ENCODE results near the gene SLC5A5. TPM values are rescaled to one million over a fixed set of nuclear protein-coding genes. Genes with fewer than 3 reads are reported as not detected.

SLC5A5 gene
- total RNA-seq, 1 experiment from 2014 or later, result 1.8 TPM

DNA sequence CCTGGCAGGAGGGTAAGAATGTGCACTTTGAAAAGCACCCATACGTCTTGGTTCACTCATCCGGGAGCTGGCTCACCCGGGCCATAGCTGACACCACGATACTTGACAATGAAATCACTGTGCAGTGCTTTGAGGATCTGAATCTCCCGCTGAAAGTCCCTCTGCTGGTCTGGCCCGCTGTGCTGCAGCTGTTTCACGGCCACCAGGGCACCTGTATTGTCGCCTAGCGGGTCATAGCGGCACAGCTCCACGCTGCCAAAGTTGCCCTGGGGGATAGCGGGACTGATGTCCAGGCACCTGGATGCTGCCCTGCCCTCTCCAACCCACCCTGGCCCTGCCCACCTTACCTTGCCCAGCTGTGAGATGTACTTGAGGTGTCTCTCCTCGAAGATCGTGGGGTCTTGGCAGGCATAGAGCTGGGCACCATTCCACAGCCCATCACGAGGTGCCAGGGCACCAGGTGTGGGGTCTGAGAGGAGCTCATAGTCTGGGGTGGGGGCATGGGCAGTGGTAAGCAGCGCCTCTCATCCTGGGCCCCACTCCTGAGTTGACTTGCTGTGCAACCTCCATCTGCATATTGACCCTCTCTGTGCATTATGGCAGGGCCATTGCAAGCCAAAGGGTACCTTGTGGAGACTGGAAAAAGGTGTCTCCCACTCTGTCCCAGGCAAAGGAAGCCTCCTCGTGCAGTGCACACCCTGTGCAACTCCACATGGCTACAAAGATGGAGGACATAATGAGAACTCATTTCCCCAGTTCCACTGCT lies 39.1 kb upstream of the SLC5A5 start:
- no peak overlapping the region for H3K27ac ChIP-seq (ENCODE audit: insufficient read length, low read depth, low read length)
- H3K79me2 ChIP-seq (ENCODE audit: insufficient read depth, low read length), result no peaks in the 10 kb centered on the region
- H3K79me1 ChIP-seq (ENCODE audit: insufficient read depth, low read depth, low read length, poor library complexity, severe bottlenecking), result no peaks in the 10 kb centered on the region
- H3K9ac ChIP-seq (ENCODE audit: extremely low read depth, insufficient read length, low read length), result no peak overlapping the region
- H3K14ac ChIP-seq (ENCODE audit: insufficient read depth, low read length), result no peak overlapping the region
- no peak overlapping the region for H2AFZ ChIP-seq (ENCODE audit: low read length)
- no peak overlapping the region for H3K4ac ChIP-seq (ENCODE audit: low read depth, low read length)
- no peak overlapping the region for H2AK5ac ChIP-seq (ENCODE audit: insufficient read length, low read length)
- no peak overlapping the region for H3K18ac ChIP-seq (ENCODE audit: insufficient read length, low read depth, low read length)
- H3K23me2 ChIP-seq (ENCODE audit: insufficient read length, low read depth, low read length, poor library complexity, severe bottlenecking), result peaks cover 8% of the 10 kb centered on the region
- no peaks in the 10 kb centered on the region; a peak in 1 of 5 replicates for H3K9me3 Mint-ChIP-seq
- no peak overlapping the region for H2BK15ac ChIP-seq (ENCODE audit: low read depth, low read length)
- H4K20me1 ChIP-seq (ENCODE audit: control insufficient read depth, insufficient read depth, insufficient read length), result no peaks in the 10 kb centered on the region
- H3K27ac Mint-ChIP-seq, result no peak overlapping the region
- no peak overlapping the region for H3K23ac ChIP-seq (ENCODE audit: insufficient read length, low read depth, low read length)
- no peak overlapping the region for H3K56ac ChIP-seq (ENCODE audit: insufficient read length, low read depth, low read length)
- TF ChIP-seq, protein P1, sequence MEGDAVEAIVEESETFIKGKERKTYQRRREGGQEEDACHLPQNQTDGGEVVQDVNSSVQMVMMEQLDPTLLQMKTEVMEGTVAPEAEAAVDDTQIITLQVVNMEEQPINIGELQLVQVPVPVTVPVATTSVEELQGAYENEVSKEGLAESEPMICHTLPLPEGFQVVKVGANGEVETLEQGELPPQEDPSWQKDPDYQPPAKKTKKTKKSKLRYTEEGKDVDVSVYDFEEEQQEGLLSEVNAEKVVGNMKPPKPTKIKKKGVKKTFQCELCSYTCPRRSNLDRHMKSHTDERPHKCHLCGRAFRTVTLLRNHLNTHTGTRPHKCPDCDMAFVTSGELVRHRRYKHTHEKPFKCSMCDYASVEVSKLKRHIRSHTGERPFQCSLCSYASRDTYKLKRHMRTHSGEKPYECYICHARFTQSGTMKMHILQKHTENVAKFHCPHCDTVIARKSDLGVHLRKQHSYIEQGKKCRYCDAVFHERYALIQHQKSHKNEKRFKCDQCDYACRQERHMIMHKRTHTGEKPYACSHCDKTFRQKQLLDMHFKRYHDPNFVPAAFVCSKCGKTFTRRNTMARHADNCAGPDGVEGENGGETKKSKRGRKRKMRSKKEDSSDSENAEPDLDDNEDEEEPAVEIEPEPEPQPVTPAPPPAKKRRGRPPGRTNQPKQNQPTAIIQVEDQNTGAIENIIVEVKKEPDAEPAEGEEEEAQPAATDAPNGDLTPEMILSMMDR (conservative IDR thresholded peaks at IDR 0.05), result no peak
- no peak overlapping the region for H3K4me2 ChIP-seq (ENCODE audit: insufficient read depth, insufficient read length, low read length)
- no peaks in the 10 kb centered on the region for H3K36me3 Mint-ChIP-seq (ENCODE audit: insufficient read depth in 1 of 3, low read depth in 3 of 3)
- H3T11ph ChIP-seq (ENCODE audit: low read length), result no peak overlapping the region
- H3K4me3 Mint-ChIP-seq, result no peak overlapping the region; a peak in 1 of 5 replicates
- H3K4me1 Mint-ChIP-seq, result peaks cover 21 to 39% of the 10 kb centered on the region in 2 experiments
- no peaks in the 10 kb centered on the region for H3K9me3 ChIP-seq (ENCODE audit: control insufficient read depth, low read depth, low read length)
- DNase-seq, result no peak
- H4K8ac ChIP-seq (replicated peaks; ENCODE audit: insufficient read length, low read depth, low read length), result no peak overlapping the region
- no CpG with 5 or more reads among the region's 17 CpGs for WGBS (ENCODE audit: extremely low coverage, insufficient read length, low lambda C conversion rate)
- H2BK5ac ChIP-seq (ENCODE audit: insufficient read length, low read length), result no peak overlapping the region
- H3K27me3 ChIP-seq (ENCODE audit: insufficient read depth, low read length), result no peaks in the 10 kb centered on the region
- H2BK20ac ChIP-seq (ENCODE audit: low read depth, low read length, poor library complexity, severe bottlenecking), result no peak overlapping the region
- no peaks in the 10 kb centered on the region; the same call in 1 of the 2 replicates for H3K4me1 ChIP-seq (ENCODE audit: insufficient read depth, low read length)
- H2BK12ac ChIP-seq (ENCODE audit: insufficient read length, low read depth, low read length), result no peak overlapping the region
- H4K5ac ChIP-seq (ENCODE audit: insufficient read length, low read depth, low read length), result no peak overlapping the region
- H4K91ac ChIP-seq (ENCODE audit: insufficient read length, low read depth, low read length), result no peak overlapping the region
- peaks cover 15% of the 10 kb centered on the region for H3K27me3 Mint-ChIP-seq (ENCODE audit: low read depth)
- H2BK120ac ChIP-seq (ENCODE audit: low read depth, low read length, poor library complexity, severe bottlenecking), result no peak overlapping the region

All from H9 (cell line).